NCI-H187 (cell line): ENCODE results near the gene NCAM2.
A peak's percentile ranks its signal among the peaks of the same experiment; 100 is the strongest.

Experiments
- DNase-seq, 2 experiments: peaks; one replicate each; lab custom pipeline; 2025; lab: John Stamatoyannopoulos, UW

The NCAM2 gene

GRCh38 chr21:20997636-20998455 lies at the start of gene NCAM2:
NCAM2 (plus strand) TSS chr21:20998409.
- DNase-seq, result peak in 1 of 2 experiments; percentile 17

DNA sequence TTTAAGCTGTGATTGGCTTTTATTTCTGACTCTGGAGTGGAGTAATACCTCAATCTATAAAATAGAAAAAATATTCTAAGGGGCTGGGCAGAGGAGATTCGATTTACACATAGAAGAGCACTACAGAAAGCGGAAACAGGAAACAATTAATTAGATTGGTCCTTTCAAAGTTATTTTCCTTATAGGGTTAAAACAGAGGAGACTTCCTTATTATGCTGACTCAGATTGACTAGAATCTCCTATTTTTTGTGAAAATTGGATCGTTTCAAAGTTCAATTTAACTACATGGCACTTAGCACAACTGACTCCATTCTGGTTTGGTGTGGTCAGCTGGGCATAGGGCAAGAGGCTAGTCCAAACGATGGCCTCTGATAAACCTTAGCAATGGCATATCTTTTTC lies 48.3 kb upstream of the NCAM2 start:
- DNase-seq, result no peak

- no peak for DNase-seq
Observed at GRCh38 chr21:20965816-20966215, 32.4 kb upstream of the NCAM2 start.

- DNase-seq, result no peak
Observed at GRCh38 chr21:20968391-20968790, 29.8 kb upstream of the NCAM2 start.

GRCh38 chr21:20970691-20971090 lies 27.5 kb upstream of the NCAM2 start:
- no peak for DNase-seq

GRCh38 chr21:20971296-20971921 lies 26.8 kb upstream of the NCAM2 start:
- no peak for DNase-seq

- no peak for DNase-seq
Observed at GRCh38 chr21:20994790-20995189, 3.4 kb upstream of the NCAM2 start.

DNA sequence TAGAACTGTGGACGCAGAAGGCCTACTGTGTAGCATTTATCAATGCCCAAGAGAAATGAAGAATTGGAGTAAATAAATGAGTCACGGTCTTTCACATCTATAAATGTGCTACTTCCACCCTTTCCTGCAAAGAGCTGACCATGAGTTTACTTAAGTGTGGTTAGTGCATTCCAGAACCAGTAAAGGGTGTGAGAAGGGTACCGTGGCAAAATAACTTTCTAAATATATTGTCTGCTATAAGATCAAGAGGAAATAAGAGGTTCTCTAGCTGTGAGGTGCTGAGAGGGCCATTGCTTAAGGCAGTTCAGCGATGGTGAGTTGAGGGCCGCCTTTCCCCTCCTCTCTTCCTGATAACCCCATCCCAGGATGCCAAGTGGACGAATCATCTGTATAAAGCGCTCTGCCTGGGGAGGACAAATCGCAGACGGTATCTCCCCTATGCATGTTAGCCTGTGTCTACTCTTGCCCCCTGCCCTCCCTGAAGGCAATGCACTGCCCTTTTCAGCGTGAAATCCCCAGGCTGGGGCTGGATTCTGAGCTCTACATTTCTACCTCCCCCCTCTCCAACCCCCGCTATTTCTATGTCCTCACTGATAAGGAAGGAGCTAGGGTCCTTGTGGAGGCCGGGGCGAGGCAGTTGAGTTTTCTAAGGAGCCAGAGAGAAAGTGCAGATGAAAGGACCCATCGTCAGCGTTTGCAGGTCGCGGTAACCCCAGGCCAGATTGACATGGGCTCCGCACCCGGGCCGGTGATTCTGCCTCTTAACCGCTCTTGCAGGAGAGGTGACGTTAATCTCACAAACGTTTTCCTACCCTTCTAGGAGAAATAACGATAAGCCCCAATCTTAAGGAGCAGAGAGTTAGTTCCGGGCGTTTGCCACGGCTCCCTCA lies 1.5 kb upstream of the NCAM2 start:
- DNase-seq, result no peak

GRCh38 chr21:20997311-20997635 lies 936 bp upstream of the NCAM2 start:
- no peak for DNase-seq

DNA sequence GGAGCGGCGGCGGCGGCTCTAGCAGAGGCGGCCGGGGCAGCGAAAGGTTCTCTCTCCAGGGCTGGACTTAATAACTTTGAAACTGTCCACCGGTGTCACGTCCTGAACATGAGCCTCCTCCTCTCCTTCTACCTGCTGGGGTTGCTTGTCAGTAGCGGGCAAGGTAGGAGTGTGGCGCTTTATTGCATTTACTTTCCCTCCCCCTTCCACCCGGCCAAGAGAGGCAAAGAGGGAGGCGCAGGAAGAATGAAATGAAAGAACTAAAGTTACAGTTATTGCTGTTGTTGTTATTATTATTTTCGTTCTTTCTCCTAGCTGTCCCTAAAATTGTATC lies 214 bp downstream of the NCAM2 start:
- DNase-seq, result no peak

DNA sequence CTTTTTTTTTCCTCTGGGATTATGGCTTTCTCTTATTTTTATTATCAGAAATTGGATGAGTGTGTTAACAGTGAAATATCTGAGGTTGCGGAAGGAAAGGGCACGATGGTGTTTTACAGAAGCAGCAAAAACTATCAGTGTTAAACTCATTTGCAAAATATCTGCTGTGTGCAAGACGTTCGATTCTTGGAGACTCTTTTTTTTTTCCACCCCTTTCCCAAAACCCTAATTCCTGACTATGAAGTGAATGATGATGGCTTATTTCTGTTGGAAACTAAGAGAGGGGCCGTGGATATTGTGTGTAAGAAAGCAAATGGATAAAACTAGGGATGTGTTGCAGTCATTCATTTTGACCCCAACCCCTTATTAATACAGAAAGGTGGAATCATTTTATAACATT lies 677 bp downstream of the NCAM2 start:
- DNase-seq, result no peak

- peak in 1 of 2 experiments; percentile 12 for DNase-seq
Observed at GRCh38 chr21:20999659-21000058, 1.4 kb downstream of the NCAM2 start.

DNA sequence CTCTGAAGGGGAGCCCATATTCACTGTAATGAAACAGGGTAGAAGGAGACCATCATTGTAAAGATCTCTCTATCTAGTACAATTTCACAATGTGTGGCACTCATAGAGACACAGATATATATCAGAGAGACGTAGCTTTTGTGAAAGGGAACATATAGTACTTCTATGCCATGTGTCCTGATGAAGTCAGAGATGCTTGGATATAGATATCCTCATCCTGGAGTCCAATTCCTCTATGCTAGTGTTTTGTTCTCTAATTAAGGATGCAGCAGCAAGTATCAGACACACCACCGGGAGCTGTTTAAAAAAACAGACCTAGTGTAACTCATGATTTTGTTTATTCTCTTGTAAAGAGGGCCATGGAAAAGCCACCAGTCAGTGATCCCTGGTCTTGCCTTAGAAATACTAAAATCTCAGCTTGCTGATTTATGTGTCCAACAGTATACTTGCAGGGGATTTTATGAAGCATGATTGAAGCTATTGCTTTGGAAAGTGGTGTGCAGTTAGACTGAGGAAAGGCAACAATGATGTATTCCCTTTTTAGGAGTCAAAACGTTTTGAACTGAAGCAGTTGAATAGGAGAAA lies 2.5 kb downstream of the NCAM2 start:
- DNase-seq, result no peak

GRCh38 chr21:21001591-21002100 lies 3.4 kb downstream of the NCAM2 start:
- no peak for DNase-seq

DNA sequence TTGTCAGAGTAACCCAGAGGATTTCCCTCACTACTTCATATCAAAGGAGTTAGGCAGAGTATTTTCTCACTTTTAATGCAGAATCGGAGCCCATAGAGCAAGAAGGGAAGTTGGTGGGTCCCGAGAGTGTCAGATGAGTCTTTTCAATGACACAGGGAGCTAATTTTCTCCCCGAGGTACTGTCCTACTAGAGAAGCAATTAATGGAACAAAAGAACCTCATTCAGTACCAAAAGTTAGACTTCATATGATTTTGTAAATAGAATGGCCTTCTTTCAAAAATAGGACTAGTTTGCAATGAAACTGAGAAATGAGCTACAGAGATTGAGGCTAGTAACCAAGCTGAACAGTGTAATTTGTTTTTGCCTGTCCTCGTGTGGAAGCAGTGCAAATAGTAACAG lies 3.9 kb downstream of the NCAM2 start:
- no peak for DNase-seq

GRCh38 chr21:21003701-21004100 lies 5.5 kb downstream of the NCAM2 start:
- DNase-seq, result no peak

DNA sequence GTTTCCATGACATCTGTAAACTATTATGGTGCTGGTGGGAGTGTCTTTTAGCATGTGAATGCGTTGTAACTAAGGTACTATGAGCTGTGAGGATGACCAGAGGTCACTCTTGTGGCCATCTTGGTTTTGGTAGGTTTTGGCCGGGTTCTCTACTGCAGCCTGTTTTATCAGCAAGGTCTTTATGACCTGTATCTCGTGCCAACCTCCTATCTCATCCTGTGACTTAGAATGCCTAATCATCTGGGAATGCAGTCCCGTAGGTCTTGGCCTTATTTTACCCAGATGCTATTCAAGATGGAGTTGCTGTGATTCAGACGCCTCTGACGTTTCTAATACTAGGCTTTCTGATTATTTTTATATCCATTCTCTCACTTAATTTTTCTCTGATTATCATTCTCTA lies 9.4 kb downstream of the NCAM2 start:
- no peak for DNase-seq

GRCh38 chr21:21010228-21010627 lies 12.0 kb downstream of the NCAM2 start:
- no peak for DNase-seq

GRCh38 chr21:21010698-21011097 lies 12.5 kb downstream of the NCAM2 start:
- DNase-seq, result no peak

GRCh38 chr21:21018821-21019220 lies 20.6 kb downstream of the NCAM2 start:
- no peak for DNase-seq

GRCh38 chr21:21019681-21020080 lies 21.5 kb downstream of the NCAM2 start:
- no peak for DNase-seq

DNA sequence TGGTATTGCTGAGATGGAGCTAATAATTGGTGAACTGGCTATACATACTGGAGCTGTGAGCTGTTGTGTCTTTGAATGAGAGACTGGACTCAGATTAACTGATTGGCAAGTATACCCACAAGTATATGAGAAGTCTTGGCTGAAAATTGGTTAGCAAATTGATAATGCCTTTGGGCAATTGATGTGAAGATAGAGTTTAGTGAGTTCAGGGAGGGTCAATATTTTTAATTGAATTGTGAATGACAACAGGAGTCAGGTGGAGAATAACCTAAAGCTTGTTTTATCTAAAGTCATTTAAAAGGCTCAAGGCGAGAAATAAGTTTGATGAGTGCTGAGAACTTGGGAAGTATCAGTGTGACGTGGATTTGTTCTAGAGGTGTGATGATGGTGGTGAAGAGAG lies 27.5 kb downstream of the NCAM2 start:
- no peak for DNase-seq
